Stimulated activated CD8-positive, alpha-beta memory T cell treated with anti-CD3 and anti-CD28 coated beads, Interleukin-4, amount 100 ng/mL, for 1 hour (primary cell): ENCODE results near the gene DPEP2NB.
"Not testable (repeated sequence)": the region's sequence is repeated elsewhere in the genome, so short reads cannot be mapped to it uniquely, and the experiment has no call there.

Experiments used
- DNase-seq, 2 donors: peaks; one replicate each; pipeline ENCODE4 v3.0.0-alpha.2; 2020; ENCODE audit warnings: low read depth in 2 of 2, low spot score in 1 of 2

The DPEP2NB gene

GRCh38 chr16:67986949-67987348 is 28.8 kb downstream of the DPEP2NB start:
- DNase-seq, result no peak

DNA sequence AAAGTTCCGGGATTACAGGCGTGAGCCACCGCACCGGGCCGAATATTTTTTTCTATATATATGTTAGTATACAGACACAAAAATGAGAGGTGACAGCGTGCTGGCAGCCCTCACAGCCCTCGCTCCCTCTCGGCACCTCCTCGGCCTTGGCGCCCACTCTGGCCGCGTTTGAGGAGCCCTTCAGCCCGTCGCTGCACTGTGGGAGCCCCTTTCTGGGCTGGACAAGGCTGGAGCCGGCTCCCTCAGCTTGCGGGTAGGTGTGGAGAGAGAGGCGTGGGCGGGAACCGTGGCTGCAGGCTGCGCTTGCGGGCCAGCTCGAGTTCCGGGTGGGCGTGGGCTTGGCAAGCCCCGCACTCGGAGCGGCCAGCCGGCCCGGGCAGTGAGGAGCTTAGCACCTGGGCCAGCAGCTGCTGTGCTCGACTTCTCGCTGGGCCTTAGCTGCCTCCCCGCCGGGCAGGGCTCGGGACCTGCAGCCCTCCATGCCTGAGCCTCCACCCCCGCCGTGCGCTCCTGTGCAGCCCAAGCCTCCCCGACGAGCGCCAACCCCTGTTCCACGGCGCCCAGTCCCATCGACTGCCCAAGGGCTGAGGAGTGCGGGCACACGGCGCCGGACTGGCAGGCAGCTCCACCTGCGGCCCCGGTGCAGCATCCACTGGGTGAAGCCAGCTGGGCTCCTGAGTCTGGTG is 33.6 kb downstream of the DPEP2NB start:
- no peak for DNase-seq

DNA sequence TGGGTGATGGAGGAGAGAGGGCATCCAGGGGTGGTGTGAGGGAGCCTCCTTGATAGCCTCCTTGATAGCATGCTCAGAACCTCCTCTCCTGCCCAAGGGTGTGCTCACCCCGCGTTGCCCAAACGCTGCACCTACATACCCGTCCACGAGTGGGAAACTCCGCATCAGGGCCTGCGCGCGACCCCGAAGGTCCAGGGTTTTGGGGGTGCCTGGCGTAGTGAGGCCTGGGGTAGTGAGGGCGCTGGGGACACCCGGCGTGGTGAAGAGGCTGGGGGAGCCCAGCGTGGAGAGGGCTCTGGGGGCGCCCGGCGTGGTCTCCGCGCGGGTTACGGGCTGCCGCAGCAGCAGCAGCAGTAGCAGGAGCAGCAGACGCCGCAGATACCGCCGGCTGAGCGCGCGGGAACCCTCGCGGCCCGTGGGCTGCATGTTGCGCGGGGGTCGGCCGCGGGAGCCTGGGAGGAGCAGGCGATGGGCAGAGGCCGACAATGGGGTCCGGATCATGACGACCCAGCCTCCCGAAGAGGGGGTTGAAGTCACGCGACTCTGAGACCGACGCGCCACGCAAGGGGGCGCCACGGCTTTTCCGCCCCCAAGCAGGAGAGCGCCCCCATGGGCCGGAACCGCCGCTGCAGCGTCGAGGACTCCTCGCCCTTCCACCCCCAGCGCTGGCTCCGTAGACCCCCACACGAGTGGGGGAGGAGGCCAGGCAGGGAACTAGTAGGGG is 35.6 kb downstream of the DPEP2NB start, which contains the start of gene DPEP3:
Gene DPEP3 (minus strand): TSS at position 545 of the 724 bp plus-strand sequence. CDS start 119 bp downstream, at position 426.
- DNase-seq, result no peak

GRCh38 chr16:67977469-67978227 is 38.1 kb downstream of the DPEP2NB start:
- DNase-seq, result no peak

DNA sequence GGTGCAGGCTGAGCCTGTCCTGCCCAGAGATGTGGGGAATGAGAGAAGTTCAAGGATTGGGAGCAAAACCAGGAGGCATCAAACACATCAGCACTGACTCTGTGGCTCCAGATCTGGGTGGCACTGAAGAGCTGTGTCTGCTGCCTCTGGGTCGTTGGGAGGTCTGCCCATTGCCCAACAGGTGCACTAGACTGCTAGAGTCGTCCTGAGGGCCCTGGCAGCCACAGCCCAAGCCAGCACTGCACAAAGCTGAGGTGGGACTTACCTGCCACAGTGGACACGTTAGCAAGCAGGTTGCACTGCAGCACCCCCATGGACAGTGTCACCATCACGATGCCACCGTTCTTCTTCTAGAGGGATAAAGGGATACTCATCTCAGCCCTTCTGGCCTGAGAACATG is 38.7 kb downstream of the DPEP2NB start:
- no peak for DNase-seq

DNA sequence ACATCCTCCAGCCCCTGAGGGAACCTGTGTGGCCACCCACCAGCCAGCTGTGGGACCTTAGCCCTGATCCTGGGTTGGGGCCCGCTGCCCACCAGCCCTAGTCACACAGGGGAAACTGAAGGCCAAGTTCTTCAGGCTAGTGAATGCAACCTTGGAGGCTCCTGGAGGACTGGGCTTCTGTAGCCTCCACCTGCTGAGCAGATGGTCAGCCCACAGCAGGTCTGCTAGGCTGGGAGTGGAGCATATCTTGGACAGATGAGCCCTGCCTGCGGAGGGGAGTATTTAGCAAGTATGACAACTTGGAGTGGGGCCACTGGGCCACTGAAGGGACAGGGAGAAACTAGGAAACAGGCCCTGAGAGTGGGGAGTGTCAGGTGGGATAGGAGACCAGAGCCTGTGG is 39.5 kb downstream of the DPEP2NB start:
- DNase-seq, result no peak

DNA sequence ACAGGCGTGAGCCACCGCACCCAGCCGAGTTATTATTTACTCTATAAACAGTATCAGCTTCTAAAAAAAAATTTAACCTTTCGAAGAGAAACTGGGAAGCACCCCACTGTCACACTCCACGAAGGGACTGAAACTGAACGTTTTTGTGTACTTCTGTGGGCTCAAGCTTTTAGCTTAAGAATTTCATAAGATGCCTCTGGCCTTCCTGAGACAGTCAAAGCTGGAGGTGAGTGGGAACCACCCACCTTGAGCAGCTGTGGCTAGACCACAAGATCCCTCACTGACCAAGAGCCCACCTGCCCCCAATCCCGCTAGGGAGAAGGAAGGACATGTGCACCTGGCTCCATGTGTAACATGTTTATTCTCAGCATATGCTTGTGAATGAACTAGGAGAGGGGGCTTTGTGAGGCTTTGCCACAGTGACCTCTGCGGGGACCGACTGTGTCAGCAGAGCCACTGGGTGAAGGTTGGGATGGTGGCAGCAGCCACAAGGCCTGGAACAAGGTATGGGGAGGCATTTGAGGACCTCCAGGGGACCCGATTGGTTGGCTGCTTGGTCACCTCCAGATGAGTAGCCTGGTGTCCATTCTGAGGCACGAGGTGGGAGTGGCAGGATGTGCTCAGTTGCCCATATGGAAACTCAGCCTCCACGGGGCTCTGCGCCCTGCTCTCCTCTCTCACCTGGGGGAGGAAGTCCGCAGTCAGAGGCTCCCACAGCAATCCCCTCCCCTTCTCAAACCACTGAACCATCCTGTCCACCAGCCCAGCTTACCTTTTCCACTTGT is 40.2 kb downstream of the DPEP2NB start:
- no peak for DNase-seq

DNA sequence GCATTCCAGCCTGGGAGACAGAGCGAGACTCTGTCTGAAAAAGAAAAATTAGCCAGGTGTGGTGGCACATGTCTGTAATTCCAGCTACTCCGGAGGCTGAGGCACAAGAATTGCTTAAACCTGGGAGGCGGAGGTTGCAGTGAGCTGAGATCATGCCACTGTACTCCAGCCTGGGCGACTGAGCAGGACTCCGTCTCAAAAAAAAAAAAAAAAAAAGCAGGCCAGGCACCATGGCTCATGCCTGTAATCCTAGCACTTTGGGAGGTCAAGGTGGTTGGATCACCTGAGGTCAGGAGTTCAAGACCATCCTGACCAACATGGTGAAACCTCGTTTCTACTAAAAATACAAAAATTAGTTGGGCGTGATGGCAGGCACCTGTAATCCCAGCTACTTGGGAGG is 43.4 kb downstream of the DPEP2NB start:
- DNase-seq, result not testable (repeated sequence)

- DNase-seq, result no peak
These were observed 44.6 kb downstream of the DPEP2NB start for GRCh38 chr16:67971111-67971510.

GRCh38 chr16:67969254-67970039 is 46.3 kb downstream of the DPEP2NB start:
- no peak for DNase-seq

GRCh38 chr16:67968400-67969253 is 47.1 kb downstream of the DPEP2NB start, which contains the start of gene SLC12A4:
TSS of gene SLC12A4 (minus strand) at chr16:67968637. CDS start at chr16:67968553, 84 bp downstream.
- peak; percentile 51 to 69 for DNase-seq

GRCh38 chr16:67967958-67968399 is 47.7 kb downstream of the DPEP2NB start:
- no peak for DNase-seq

DNA sequence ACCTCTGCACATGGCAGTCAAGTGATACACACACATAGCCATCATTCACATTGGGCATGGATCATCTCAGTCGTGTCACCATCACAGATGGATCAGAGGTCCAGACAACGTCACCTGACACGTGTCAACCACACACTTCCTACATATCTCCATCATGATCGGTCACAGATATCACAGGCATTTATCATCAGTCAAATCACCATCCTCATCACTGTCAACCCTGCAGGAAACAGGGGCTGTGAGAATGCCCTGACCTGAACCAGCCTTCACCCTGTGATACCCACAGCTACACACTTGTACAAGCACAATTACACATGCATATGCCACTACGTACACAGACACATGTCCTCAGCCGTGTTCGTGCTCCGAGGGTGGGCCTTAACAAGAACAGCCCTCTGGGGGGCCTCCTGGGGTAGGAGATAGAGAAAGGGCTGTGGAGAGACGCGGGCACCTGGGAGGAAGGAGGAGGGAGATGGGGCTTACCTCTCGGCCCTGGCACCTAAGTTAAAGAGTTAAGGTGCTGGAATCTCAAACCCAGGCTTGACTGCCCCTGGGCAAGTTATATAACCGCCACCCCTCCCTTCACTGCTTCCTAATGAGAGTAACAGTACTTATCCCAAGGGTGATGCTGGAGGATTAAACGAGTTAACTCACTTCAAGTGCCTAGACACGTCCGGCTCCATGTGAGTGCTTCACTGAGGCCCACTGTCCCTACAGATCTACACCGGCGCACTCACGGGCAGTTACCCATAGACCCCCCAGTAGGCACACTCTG is 48.3 kb downstream of the DPEP2NB start:
- no peak for DNase-seq

- no peak for DNase-seq
These were observed 49.0 kb downstream of the DPEP2NB start for GRCh38 chr16:67966549-67967182.

- no peak for DNase-seq
These were observed 49.8 kb downstream of the DPEP2NB start for GRCh38 chr16:67965668-67966548.

- DNase-seq, result no peak
These were observed 51.1 kb downstream of the DPEP2NB start for GRCh38 chr16:67964477-67965131.
